ENCODE data around the gene ACACA.
"Not testable (repeated sequence)": the region's sequence is repeated elsewhere in the genome, so short reads cannot be mapped to it uniquely, and the experiment has no call there.

ACACA gene

GRCh38 chr17:37167756-37168155 is 238.9 kb downstream of the ACACA start:
- H3K9ac ChIP-seq (ENCODE audit: low read length): no peak overlapping the region
- no peaks in the 10 kb centered on the region for H3K27me3 ChIP-seq (replicated peaks; ENCODE audit: control insufficient read depth, insufficient read depth, low read length)
- no peak for DNase-seq (ENCODE audit: low read depth)
- no peaks in the 10 kb centered on the region for H3K9me3 ChIP-seq (ENCODE audit: control insufficient read depth, low read length)
- peaks cover 5% of the 10 kb centered on the region for H3K4me1 ChIP-seq (ENCODE audit: control insufficient read depth, insufficient read depth, low read length)
- peaks cover 54% of the 10 kb centered on the region for H3K36me3 ChIP-seq (ENCODE audit: control insufficient read depth, insufficient read depth, low read length, severe bottlenecking)
- H3K4me3 ChIP-seq (ENCODE audit: low read length): no peak overlapping the region

- H3K4me3 ChIP-seq (ENCODE audit: low read length): no peak overlapping the region
- no peak overlapping the region for H3K9ac ChIP-seq (ENCODE audit: low read length)
- peaks cover 3% of the 10 kb centered on the region for H3K4me1 ChIP-seq (ENCODE audit: control insufficient read depth, insufficient read depth, low read length)
- DNase-seq (ENCODE audit: low read depth): no peak
- no peaks in the 10 kb centered on the region for H3K27me3 ChIP-seq (replicated peaks; ENCODE audit: control insufficient read depth, insufficient read depth, low read length)
- no peaks in the 10 kb centered on the region for H3K9me3 ChIP-seq (ENCODE audit: control insufficient read depth, low read length)
- H3K36me3 ChIP-seq (ENCODE audit: control insufficient read depth, insufficient read depth, low read length, severe bottlenecking): peaks cover 63% of the 10 kb centered on the region
Observed at GRCh38 chr17:37164057-37164456, 242.6 kb downstream of the ACACA start.

GRCh38 chr17:37162800-37163199 is 243.8 kb downstream of the ACACA start:
- Histone ChIP-seq H3K9ac (ENCODE audit: low read length) (no peak overlapping the region), H3K4me3 (ENCODE audit: low read length) (no peak overlapping the region), H3K36me3 (ENCODE audit: control insufficient read depth, insufficient read depth, low read length, severe bottlenecking) (peaks cover 67% of the 10 kb centered on the region), H3K9me3 (ENCODE audit: control insufficient read depth, low read length) (no peaks in the 10 kb centered on the region), H3K4me1 (ENCODE audit: control insufficient read depth, insufficient read depth, low read length) (no peaks in the 10 kb centered on the region), H3K27me3 (replicated peaks; ENCODE audit: control insufficient read depth, insufficient read depth, low read length) (no peaks in the 10 kb centered on the region)
- DNase-seq (ENCODE audit: low read depth): no peak

GRCh38 chr17:37160944-37161343 is 245.7 kb downstream of the ACACA start:
- DNase-seq (ENCODE audit: low read depth): no peak
- Histone ChIP-seq H3K9me3 (ENCODE audit: control insufficient read depth, low read length) (no peaks in the 10 kb centered on the region), H3K4me3 (ENCODE audit: low read length) (no peak overlapping the region), H3K27me3 (replicated peaks; ENCODE audit: control insufficient read depth, insufficient read depth, low read length) (no peaks in the 10 kb centered on the region), H3K4me1 (ENCODE audit: control insufficient read depth, insufficient read depth, low read length) (no peaks in the 10 kb centered on the region), H3K36me3 (ENCODE audit: control insufficient read depth, insufficient read depth, low read length, severe bottlenecking) (peaks cover 76% of the 10 kb centered on the region), H3K9ac (ENCODE audit: low read length) (no peak overlapping the region)

- H3K4me3 ChIP-seq (ENCODE audit: low read length): no peak overlapping the region
- DNase-seq (ENCODE audit: low read depth): no peak
- no peaks in the 10 kb centered on the region for H3K27me3 ChIP-seq (replicated peaks; ENCODE audit: control insufficient read depth, insufficient read depth, low read length)
- no peaks in the 10 kb centered on the region for H3K4me1 ChIP-seq (ENCODE audit: control insufficient read depth, insufficient read depth, low read length)
- H3K36me3 ChIP-seq (ENCODE audit: control insufficient read depth, insufficient read depth, low read length, severe bottlenecking): peaks cover 85% of the 10 kb centered on the region
- H3K9ac ChIP-seq (ENCODE audit: low read length): no peak overlapping the region
- no peaks in the 10 kb centered on the region for H3K9me3 ChIP-seq (ENCODE audit: control insufficient read depth, low read length)
Observed at GRCh38 chr17:37158290-37158689, 248.3 kb downstream of the ACACA start.

- Histone ChIP-seq H3K4me1 (ENCODE audit: control insufficient read depth, insufficient read depth, low read length) (no peaks in the 10 kb centered on the region), H3K27me3 (replicated peaks; ENCODE audit: control insufficient read depth, insufficient read depth, low read length) (no peaks in the 10 kb centered on the region), H3K9ac (ENCODE audit: low read length) (no peak overlapping the region), H3K36me3 (ENCODE audit: control insufficient read depth, insufficient read depth, low read length, severe bottlenecking) (peaks cover 93% of the 10 kb centered on the region), H3K9me3 (ENCODE audit: control insufficient read depth, low read length) (no peaks in the 10 kb centered on the region), H3K4me3 (ENCODE audit: low read length) (no peak overlapping the region)
- no peak for DNase-seq (ENCODE audit: low read depth)
Observed at GRCh38 chr17:37148156-37148555, 258.5 kb downstream of the ACACA start.

- H3K9me3 ChIP-seq (ENCODE audit: control insufficient read depth, low read length): no peaks in the 10 kb centered on the region
- peaks cover 1% of the 10 kb centered on the region for H3K4me1 ChIP-seq (ENCODE audit: control insufficient read depth, insufficient read depth, low read length)
- peaks cover 90% of the 10 kb centered on the region for H3K36me3 ChIP-seq (ENCODE audit: control insufficient read depth, insufficient read depth, low read length, severe bottlenecking)
- H3K4me3 ChIP-seq (ENCODE audit: low read length): no peak overlapping the region
- H3K27me3 ChIP-seq (replicated peaks; ENCODE audit: control insufficient read depth, insufficient read depth, low read length): no peaks in the 10 kb centered on the region
- H3K9ac ChIP-seq (ENCODE audit: low read length): no peak overlapping the region
- peak; percentile 8 for DNase-seq (ENCODE audit: low read depth)
Observed at GRCh38 chr17:37147301-37147812, 259.3 kb downstream of the ACACA start.

GRCh38 chr17:37146086-37147064 is 260.3 kb downstream of the ACACA start:
- Histone ChIP-seq H3K4me1 (ENCODE audit: control insufficient read depth, insufficient read depth, low read length) (peaks cover 4% of the 10 kb centered on the region), H3K9ac (ENCODE audit: low read length) (no peak overlapping the region), H3K36me3 (ENCODE audit: control insufficient read depth, insufficient read depth, low read length, severe bottlenecking) (peaks cover 82% of the 10 kb centered on the region), H3K9me3 (ENCODE audit: control insufficient read depth, low read length) (no peaks in the 10 kb centered on the region), H3K27me3 (replicated peaks; ENCODE audit: control insufficient read depth, insufficient read depth, low read length) (no peaks in the 10 kb centered on the region), H3K4me3 (ENCODE audit: low read length) (no peak overlapping the region)
- DNase-seq (ENCODE audit: low read depth): no peak

GRCh38 chr17:37144075-37144701 is 262.4 kb downstream of the ACACA start:
- Histone ChIP-seq H3K9me3 (ENCODE audit: control insufficient read depth, low read length) (no peaks in the 10 kb centered on the region), H3K4me1 (ENCODE audit: control insufficient read depth, insufficient read depth, low read length) (peaks cover 4% of the 10 kb centered on the region), H3K36me3 (ENCODE audit: control insufficient read depth, insufficient read depth, low read length, severe bottlenecking) (peaks cover 79% of the 10 kb centered on the region), H3K4me3 (ENCODE audit: low read length) (no peak overlapping the region), H3K9ac (ENCODE audit: low read length) (no peak overlapping the region), H3K27me3 (replicated peaks; ENCODE audit: control insufficient read depth, insufficient read depth, low read length) (no peaks in the 10 kb centered on the region)
- no peak for DNase-seq (ENCODE audit: low read depth)

GRCh38 chr17:37143558-37143957 is 263.1 kb downstream of the ACACA start:
- H3K4me3 ChIP-seq (ENCODE audit: low read length); H3K9me3 ChIP-seq (ENCODE audit: control insufficient read depth, low read length); H3K9ac ChIP-seq (ENCODE audit: low read length); H3K27me3 ChIP-seq (replicated peaks; ENCODE audit: control insufficient read depth, insufficient read depth, low read length); DNase-seq (ENCODE audit: low read depth); H3K4me1 ChIP-seq (ENCODE audit: control insufficient read depth, insufficient read depth, low read length): not testable (repeated sequence)
- peaks cover 79% of the 10 kb centered on the region for H3K36me3 ChIP-seq (ENCODE audit: control insufficient read depth, insufficient read depth, low read length, severe bottlenecking)

GRCh38 chr17:37142294-37142896 is 264.2 kb downstream of the ACACA start:
- peaks cover 76% of the 10 kb centered on the region for H3K36me3 ChIP-seq (ENCODE audit: control insufficient read depth, insufficient read depth, low read length, severe bottlenecking)
- DNase-seq (ENCODE audit: low read depth): no peak
- peaks cover 4% of the 10 kb centered on the region for H3K4me1 ChIP-seq (ENCODE audit: control insufficient read depth, insufficient read depth, low read length)
- H3K9me3 ChIP-seq (ENCODE audit: control insufficient read depth, low read length): no peaks in the 10 kb centered on the region
- no peaks in the 10 kb centered on the region for H3K27me3 ChIP-seq (replicated peaks; ENCODE audit: control insufficient read depth, insufficient read depth, low read length)
- no peak overlapping the region for H3K4me3 ChIP-seq (ENCODE audit: low read length)
- H3K9ac ChIP-seq (ENCODE audit: low read length): no peak overlapping the region
